SIG-M5 treated with dmso at 0.1 percent for 504 hours (cell line): ENCODE data around the gene RBM18.

ENCODE experiments used
- DNase-seq: peaks from one replicate; lab custom pipeline; 2025; ENCODE audit not compliant: unreplicated experiment; lab: John Stamatoyannopoulos, UW

Gene RBM18

GRCh38 chr9:122223435-122223834 is 41.2 kb downstream of the RBM18 start:
- DNase-seq = no peak

GRCh38 chr9:122222791-122223190 is 41.8 kb downstream of the RBM18 start:
- no peak for DNase-seq

DNA sequence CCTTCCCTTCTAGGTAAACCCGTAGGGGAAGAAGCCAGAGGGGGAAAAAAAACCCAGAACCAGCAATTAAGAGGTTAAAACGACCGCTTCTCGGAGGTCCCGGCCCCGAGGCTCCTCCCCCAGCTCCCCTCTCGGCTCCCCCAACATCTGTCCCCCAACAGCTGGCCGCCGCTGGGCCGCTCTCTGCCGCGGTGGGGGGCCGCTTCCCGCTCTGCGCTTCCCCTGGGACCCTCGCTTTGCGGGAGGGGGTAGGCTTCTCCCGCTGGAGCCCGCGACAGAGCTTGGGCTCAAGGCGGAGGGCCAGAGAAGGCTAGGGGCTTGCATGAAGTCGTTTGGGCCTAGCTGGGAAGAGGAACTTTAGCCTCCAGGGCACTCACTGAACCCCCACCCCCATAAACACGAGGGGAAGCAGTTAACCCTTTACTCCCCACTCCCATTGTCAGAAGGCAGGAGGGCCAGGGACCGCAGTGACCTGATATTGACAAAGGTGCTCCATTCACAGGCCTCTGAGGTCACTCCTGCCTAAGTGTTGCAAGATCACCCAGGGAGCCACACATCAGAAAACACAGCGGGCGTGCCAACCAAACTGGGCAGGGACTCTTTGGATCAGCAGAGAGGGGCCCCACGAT is 43.3 kb downstream of the RBM18 start:
- DNase-seq = no peak

GRCh38 chr9:122220673-122221182 is 43.9 kb downstream of the RBM18 start:
- no peak for DNase-seq

GRCh38 chr9:122219856-122220672 is 44.6 kb downstream of the RBM18 start:
- DNase-seq = no peak

- no peak for DNase-seq
These were observed 45.4 kb downstream of the RBM18 start for GRCh38 chr9:122218935-122219855.

- DNase-seq = no peak
These were observed 46.3 kb downstream of the RBM18 start for GRCh38 chr9:122218071-122218934.

- DNase-seq = peak; percentile 37
These were observed 47.0 kb downstream of the RBM18 start for GRCh38 chr9:122217640-122218039.

DNA sequence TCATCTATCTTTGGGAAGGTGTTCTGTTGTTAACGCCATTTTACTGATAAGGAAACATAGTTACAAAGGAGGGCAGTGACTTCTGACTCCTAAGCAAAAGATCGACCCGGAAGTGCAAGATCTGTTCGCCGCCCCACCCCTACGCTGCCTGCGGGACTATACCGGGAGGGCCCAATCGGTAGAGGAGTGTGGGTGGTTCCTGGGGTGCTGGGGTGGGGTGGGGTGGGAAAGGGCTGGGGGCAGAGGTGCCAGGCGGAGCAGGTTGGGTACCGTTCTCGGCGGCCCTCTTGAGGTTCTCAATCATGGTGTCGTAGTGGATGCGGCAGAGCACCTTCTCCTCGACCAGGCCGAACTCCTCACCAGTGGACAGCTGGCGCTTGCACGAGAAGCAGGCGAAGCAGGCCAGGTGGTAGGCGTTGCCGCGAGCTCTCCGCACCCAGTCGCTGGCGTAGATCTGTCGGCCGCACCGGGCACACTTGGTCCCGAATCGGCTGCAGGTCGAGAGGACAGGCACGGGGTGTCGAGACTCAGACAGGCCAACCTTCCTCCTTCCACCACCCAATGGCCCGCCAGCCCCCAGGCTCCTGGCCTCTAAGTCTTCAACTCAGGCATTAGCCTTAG is 47.7 kb downstream of the RBM18 start:
- DNase-seq = no peak

- DNase-seq = no peak
These were observed 48.4 kb downstream of the RBM18 start for GRCh38 chr9:122216138-122216797.

- no peak for DNase-seq
These were observed 49.0 kb downstream of the RBM18 start for GRCh38 chr9:122215663-122216062.

GRCh38 chr9:122214507-122214906 is 50.1 kb downstream of the RBM18 start:
- DNase-seq = no peak

GRCh38 chr9:122213589-122214413 is 50.8 kb downstream of the RBM18 start:
- DNase-seq = no peak

GRCh38 chr9:122213102-122213588 is 51.5 kb downstream of the RBM18 start:
- no peak for DNase-seq

DNA sequence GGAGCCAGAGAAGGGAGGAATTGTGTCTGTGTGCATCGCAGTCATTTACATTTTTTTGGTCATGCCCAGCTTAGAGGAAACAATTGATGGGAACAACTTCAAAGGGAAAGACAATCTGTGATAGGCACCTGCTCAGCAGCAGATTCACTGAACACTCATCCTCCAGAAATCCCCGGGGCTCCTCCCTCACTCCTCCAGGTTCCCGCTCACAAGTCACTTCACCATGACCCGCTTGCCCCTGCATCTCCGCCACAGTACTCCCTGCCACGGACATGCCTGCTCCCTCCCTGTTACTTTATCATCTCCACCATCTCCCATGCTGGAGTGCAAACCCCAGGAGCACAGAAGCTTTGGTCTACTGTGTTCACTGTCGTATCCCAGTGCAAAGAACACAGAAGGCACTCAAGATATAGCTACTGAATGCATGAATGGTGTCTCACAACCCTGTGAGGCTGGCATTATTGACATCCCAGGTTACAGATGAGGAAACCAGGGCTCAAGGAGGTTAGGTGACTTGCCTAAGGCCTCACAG is 52.1 kb downstream of the RBM18 start:
- no peak for DNase-seq

DNA sequence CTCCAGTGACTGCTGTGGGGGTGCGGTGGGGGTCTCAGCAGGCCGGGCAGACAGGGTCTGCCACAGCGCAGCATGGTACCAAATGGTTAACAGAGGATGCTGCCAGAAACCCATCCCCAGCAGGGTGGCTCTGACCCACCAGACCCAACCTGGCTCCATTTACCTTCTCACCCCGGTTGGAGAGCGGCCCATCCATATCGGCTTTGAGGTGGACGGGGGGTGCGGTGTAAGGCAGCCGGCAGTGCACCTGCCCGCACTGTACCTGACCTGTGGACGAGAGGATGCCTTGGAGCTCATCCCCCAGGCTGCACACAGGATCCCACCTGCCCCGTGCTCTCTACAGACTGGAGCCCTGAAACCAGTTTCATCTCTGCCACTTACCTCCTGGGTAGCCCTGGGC is 55.2 kb downstream of the RBM18 start:
- DNase-seq = no peak

- no peak for DNase-seq
These were observed 57.5 kb downstream of the RBM18 start for GRCh38 chr9:122207096-122207495.
